HEK293 (cell line): Measurements from ENCODE around the gene HIPK2.

Experiments used
- MZF1 ChIP-seq: fragments of 450-650 bp; formaldehyde crosslinking; IDR thresholded peaks from 2 replicates; pipeline ENCODE4 v1.5.1; 2017; ENCODE audit warnings: missing biosample characterization, missing genetic modification characterization, borderline replicate concordance
- ZBTB1 ChIP-seq: fragments of 450-650 bp; formaldehyde crosslinking; IDR thresholded peaks from 2 replicates; pipeline ENCODE4 v1.5.1; 2016; ENCODE audit warnings: missing biosample characterization, missing genetic modification characterization
- ZBTB44 ChIP-seq: fragments of 450-650 bp; IDR thresholded peaks from 2 replicates; pipeline ENCODE4 v1.5.1; 2018; ENCODE audit warnings: missing biosample characterization, mild to moderate bottlenecking, missing genetic modification characterization
- ZIC2 ChIP-seq: fragments of 450-650 bp; formaldehyde crosslinking; IDR thresholded peaks from 2 replicates; pipeline ENCODE4 v1.5.1; 2016; ENCODE audit warnings: missing biosample characterization, missing genetic modification characterization
- ZNF138 ChIP-seq: fragments of 450-650 bp; formaldehyde crosslinking; IDR thresholded peaks from 2 replicates; pipeline ENCODE4 v1.5.1; 2016; ENCODE audit warnings: missing biosample characterization, missing genetic modification characterization, borderline replicate concordance
- ZNF623 ChIP-seq: fragments of 450-650 bp; formaldehyde crosslinking; IDR thresholded peaks from 2 replicates; pipeline ENCODE4 v1.5.1; 2016; ENCODE audit warnings: missing biosample characterization, missing genetic modification characterization
- ZNF670 ChIP-seq: fragments of 450-650 bp; formaldehyde crosslinking; IDR thresholded peaks from 2 replicates; pipeline ENCODE4 v1.5.1; 2016; ENCODE audit warnings: missing biosample characterization, missing genetic modification characterization, low read depth
- ZNF704 ChIP-seq: fragments of 450-650 bp; formaldehyde crosslinking; IDR thresholded peaks from 2 replicates; pipeline ENCODE4 v1.5.1; 2016; ENCODE audit warnings: missing biosample characterization, missing genetic modification characterization
- ZSCAN18 ChIP-seq: fragments of 450-650 bp; formaldehyde crosslinking; IDR thresholded peaks from 2 replicates; pipeline ENCODE4 v1.5.1; 2016; ENCODE audit warnings: missing biosample characterization, missing genetic modification characterization
- TF ChIP-seq, protein P1 (sequence below): fragments of 450-650 bp; formaldehyde crosslinking; conservative IDR thresholded peaks from 2 replicates; pipeline ENCODE4 v1.5.1; 2016; ENCODE audit warnings: low read depth, missing biosample characterization, missing genetic modification characterization
- TF ChIP-seq, protein P2 (sequence below): fragments of 450-650 bp; formaldehyde crosslinking; IDR thresholded peaks from 2 replicates; pipeline ENCODE4 v1.5.1; 2016; ENCODE audit warnings: missing biosample characterization, missing genetic modification characterization
- TF ChIP-seq, protein P3 (sequence below): fragments of 450-650 bp; formaldehyde crosslinking; IDR thresholded peaks from 2 replicates; pipeline ENCODE4 v1.5.1; 2016; ENCODE audit warnings: missing biosample characterization, missing genetic modification characterization, low read depth

DNA sequence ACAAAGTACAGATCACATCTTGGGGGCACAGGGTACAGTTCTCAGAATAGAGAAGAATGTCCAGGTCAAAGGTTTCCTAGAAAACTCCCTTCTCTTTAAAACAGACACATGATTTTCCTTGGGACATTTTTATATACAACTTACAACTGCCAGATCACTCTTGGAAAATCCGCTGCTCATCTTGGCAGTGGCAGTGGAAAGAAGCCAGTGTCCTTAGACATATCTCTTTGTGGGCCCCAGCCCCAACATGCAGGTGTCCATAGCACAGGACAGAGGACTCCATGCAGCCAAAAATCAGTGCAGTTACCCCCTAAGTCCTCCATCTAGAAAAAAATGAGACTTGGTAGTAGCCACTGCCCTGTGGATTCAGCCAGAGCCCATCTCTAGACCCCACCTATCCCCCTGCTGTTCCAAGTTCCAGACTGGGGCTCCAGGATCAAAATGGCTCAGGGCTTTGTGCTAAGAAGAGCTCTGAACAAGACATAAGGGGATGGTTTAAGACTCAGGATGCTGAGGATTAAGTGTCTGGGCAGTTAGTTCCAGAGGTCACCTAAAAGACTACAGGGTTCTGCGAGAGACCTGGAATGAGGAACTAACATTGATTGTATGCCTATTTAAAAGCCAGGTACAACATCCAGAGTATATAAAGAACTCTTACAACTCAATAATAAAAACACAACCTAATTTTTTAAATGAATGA, 34.4 kb downstream of the HIPK2 start:
- TF ChIP-seq, protein P1, sequence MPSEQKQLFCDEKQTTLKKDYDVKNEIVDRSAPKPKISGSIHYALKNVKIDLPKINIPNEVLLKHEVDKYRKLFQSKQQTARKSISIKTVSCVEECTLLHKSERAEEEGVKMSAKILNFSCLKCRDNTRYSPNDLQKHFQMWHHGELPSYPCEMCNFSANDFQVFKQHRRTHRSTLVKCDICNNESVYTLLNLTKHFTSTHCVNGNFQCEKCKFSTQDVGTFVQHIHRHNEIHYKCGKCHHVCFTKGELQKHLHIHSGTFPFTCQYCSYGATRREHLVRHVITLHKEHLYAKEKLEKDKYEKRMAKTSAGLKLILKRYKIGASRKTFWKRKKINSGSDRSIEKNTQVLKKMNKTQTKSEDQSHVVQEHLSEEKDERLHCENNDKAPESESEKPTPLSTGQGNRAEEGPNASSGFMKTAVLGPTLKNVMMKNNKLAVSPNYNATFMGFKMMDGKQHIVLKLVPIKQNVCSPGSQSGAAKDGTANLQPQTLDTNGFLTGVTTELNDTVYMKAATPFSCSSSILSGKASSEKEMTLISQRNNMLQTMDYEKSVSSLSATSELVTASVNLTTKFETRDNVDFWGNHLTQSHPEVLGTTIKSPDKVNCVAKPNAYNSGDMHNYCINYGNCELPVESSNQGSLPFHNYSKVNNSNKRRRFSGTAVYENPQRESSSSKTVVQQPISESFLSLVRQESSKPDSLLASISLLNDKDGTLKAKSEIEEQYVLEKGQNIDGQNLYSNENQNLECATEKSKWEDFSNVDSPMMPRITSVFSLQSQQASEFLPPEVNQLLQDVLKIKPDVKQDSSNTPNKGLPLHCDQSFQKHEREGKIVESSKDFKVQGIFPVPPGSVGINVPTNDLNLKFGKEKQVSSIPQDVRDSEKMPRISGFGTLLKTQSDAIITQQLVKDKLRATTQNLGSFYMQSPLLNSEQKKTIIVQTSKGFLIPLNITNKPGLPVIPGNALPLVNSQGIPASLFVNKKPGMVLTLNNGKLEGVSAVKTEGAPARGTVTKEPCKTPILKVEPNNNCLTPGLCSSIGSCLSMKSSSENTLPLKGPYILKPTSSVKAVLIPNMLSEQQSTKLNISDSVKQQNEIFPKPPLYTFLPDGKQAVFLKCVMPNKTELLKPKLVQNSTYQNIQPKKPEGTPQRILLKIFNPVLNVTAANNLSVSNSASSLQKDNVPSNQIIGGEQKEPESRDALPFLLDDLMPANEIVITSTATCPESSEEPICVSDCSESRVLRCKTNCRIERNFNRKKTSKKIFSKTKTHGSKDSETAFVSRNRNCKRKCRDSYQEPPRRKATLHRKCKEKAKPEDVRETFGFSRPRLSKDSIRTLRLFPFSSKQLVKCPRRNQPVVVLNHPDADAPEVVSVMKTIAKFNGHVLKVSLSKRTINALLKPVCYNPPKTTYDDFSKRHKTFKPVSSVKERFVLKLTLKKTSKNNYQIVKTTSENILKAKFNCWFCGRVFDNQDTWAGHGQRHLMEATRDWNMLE, result no peak
- TF ChIP-seq ZNF704 (tag by site-specific recombination) (no peak), ZNF623 (tag by site-specific recombination) (no peak), ZBTB1 (no peak), MZF1 (tag by site-specific recombination) (no peak), ZIC2 (tag by site-specific recombination) (no peak), ZNF138 (tag by site-specific recombination) (no peak), ZNF670 (tag by site-specific recombination) (no peak), ZSCAN18 (no peak), ZBTB44 (tag by site-specific recombination) (no peak)
- TF ChIP-seq, protein P2, sequence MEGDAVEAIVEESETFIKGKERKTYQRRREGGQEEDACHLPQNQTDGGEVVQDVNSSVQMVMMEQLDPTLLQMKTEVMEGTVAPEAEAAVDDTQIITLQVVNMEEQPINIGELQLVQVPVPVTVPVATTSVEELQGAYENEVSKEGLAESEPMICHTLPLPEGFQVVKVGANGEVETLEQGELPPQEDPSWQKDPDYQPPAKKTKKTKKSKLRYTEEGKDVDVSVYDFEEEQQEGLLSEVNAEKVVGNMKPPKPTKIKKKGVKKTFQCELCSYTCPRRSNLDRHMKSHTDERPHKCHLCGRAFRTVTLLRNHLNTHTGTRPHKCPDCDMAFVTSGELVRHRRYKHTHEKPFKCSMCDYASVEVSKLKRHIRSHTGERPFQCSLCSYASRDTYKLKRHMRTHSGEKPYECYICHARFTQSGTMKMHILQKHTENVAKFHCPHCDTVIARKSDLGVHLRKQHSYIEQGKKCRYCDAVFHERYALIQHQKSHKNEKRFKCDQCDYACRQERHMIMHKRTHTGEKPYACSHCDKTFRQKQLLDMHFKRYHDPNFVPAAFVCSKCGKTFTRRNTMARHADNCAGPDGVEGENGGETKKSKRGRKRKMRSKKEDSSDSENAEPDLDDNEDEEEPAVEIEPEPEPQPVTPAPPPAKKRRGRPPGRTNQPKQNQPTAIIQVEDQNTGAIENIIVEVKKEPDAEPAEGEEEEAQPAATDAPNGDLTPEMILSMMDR, result no peak
- TF ChIP-seq, protein P3, sequence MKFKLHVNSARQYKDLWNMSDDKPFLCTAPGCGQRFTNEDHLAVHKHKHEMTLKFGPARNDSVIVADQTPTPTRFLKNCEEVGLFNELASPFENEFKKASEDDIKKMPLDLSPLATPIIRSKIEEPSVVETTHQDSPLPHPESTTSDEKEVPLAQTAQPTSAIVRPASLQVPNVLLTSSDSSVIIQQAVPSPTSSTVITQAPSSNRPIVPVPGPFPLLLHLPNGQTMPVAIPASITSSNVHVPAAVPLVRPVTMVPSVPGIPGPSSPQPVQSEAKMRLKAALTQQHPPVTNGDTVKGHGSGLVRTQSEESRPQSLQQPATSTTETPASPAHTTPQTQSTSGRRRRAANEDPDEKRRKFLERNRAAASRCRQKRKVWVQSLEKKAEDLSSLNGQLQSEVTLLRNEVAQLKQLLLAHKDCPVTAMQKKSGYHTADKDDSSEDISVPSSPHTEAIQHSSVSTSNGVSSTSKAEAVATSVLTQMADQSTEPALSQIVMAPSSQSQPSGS, result no peak
